Measurements from ENCODE around the gene SH3GL2. TPM values are rescaled to one million over a fixed set of nuclear protein-coding genes. Genes with fewer than 3 reads are reported as not detected.
A peak's percentile ranks its signal among the peaks of the same experiment; 100 is the strongest.

The SH3GL2 gene
- total RNA-seq, 1 experiment from 2014 or later, result not detected

DNA sequence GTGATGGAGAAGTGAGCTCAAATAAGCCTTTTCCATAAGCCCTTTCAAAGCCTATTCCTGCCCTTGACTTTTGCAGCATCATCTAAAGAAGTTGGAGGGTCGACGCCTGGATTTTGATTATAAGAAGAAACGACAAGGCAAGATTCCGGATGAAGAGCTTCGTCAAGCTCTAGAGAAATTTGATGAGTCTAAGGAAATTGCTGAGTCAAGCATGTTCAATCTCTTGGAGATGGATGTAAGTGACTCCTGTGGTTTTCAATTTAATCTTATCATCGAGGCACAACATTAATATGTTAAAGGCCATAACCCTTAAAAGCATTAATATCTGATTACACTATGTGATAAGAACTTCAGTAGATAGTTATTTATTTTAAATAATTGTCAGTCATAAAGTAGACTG lies 210.4 kb downstream of the SH3GL2 start:
- ChIA-PET POLR2A (no interaction called here), CTCF (no interaction called here)
- Histone ChIP-seq H3K27me3 (ENCODE audit: control insufficient read depth, insufficient read depth, low read length) (no peaks in the 10 kb centered on the region), H3K4me1 (ENCODE audit: control insufficient read depth, insufficient read depth, low read length) (no peaks in the 10 kb centered on the region), H3K4me3 (ENCODE audit: low read depth in 2 of 2, low read length in 2 of 2) (no peak overlapping the region), H3K36me3 (ENCODE audit: control insufficient read depth, insufficient read depth, low read length) (no peaks in the 10 kb centered on the region), H3K9me3 (ENCODE audit: control insufficient read depth, insufficient read depth, low read depth, low read length) (no peaks in the 10 kb centered on the region), H3K27ac (ENCODE audit: low read length) (no peak overlapping the region)
- intact Hi-C loops (cut with micrococcal nuclease; ENCODE audit: unreplicated experiment), result no loop called here
- no TSS peak for BruUV-seq (replicated peaks)
- TF ChIP-seq, protein P1, sequence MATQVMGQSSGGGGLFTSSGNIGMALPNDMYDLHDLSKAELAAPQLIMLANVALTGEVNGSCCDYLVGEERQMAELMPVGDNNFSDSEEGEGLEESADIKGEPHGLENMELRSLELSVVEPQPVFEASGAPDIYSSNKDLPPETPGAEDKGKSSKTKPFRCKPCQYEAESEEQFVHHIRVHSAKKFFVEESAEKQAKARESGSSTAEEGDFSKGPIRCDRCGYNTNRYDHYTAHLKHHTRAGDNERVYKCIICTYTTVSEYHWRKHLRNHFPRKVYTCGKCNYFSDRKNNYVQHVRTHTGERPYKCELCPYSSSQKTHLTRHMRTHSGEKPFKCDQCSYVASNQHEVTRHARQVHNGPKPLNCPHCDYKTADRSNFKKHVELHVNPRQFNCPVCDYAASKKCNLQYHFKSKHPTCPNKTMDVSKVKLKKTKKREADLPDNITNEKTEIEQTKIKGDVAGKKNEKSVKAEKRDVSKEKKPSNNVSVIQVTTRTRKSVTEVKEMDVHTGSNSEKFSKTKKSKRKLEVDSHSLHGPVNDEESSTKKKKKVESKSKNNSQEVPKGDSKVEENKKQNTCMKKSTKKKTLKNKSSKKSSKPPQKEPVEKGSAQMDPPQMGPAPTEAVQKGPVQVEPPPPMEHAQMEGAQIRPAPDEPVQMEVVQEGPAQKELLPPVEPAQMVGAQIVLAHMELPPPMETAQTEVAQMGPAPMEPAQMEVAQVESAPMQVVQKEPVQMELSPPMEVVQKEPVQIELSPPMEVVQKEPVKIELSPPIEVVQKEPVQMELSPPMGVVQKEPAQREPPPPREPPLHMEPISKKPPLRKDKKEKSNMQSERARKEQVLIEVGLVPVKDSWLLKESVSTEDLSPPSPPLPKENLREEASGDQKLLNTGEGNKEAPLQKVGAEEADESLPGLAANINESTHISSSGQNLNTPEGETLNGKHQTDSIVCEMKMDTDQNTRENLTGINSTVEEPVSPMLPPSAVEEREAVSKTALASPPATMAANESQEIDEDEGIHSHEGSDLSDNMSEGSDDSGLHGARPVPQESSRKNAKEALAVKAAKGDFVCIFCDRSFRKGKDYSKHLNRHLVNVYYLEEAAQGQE (IDR thresholded peaks at IDR 0.05; ENCODE audit: insufficient read depth in 1 of 2, low read depth in 2 of 2, low read length in 1 of 2), result no peak
- TF ChIP-seq, protein P2, sequence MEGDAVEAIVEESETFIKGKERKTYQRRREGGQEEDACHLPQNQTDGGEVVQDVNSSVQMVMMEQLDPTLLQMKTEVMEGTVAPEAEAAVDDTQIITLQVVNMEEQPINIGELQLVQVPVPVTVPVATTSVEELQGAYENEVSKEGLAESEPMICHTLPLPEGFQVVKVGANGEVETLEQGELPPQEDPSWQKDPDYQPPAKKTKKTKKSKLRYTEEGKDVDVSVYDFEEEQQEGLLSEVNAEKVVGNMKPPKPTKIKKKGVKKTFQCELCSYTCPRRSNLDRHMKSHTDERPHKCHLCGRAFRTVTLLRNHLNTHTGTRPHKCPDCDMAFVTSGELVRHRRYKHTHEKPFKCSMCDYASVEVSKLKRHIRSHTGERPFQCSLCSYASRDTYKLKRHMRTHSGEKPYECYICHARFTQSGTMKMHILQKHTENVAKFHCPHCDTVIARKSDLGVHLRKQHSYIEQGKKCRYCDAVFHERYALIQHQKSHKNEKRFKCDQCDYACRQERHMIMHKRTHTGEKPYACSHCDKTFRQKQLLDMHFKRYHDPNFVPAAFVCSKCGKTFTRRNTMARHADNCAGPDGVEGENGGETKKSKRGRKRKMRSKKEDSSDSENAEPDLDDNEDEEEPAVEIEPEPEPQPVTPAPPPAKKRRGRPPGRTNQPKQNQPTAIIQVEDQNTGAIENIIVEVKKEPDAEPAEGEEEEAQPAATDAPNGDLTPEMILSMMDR (IDR thresholded peaks at IDR 0.05), result no peak
- TF ChIP-seq TCF7L2 (IDR thresholded peaks at IDR 0.05; ENCODE audit: low read depth, low read length) (no peak), SIN3A (IDR thresholded peaks at IDR 0.05; ENCODE audit: borderline replicate concordance, insufficient read depth, low read depth, low read length) (no peak), POLR2AphosphoS5 (IDR thresholded peaks at IDR 0.05; ENCODE audit: low read depth, low read length) (no peak)
- no peak for ATAC-seq
- in situ Hi-C loops (cut with HindIII; ENCODE audit: low pct_unique_long_range_greater_than_20kb, low sequenced_read_pairs), result no loop called here
- DNase-seq (ENCODE audit: low read depth, low spot score), result no peak

DNA sequence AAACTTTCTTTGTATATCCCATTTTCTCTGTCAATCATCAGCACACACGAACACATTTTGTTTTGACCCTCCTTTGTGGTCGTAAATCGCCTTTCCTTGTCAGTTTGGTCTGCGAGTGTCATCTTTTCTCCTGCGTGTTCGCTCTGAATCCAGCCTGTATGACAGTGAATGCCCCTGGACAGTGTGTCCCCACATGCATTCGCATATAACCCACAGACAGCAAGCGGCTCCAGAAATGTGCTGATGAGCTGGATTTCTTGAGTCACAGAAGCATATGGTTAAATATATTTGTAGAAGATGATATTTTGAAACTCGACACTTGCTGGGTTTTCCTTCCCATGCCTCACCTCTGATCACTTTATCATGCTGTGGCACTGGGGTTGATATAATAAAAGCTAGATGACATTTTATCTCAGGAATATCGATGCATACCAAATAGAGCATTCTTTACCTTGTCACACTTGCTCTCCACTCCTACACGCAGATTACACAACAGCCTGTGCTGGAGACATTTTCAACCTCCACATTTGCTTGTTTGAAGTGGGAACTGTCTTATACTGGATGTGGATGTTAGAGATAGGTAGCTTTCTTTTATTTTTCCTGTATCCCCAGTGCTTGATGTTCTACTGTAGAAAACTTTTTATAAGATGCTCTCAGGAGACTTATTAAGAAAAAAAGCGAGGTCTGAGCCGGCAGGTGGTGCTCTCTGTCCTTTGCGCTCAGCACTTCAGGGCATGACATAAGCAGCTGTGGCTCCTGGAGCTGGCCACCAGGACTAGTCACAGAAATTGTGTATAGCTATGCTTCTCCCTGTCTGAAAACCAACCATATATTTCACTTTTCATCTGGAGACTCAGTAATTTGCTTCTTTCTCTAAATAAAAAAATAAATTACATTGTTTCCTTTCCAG lies 215.1 kb downstream of the SH3GL2 start:
- in situ Hi-C loops (cut with HindIII; ENCODE audit: low pct_unique_long_range_greater_than_20kb, low sequenced_read_pairs), result no loop called here
- intact Hi-C loops (cut with micrococcal nuclease; ENCODE audit: unreplicated experiment), result no loop called here
- no TSS peak for BruUV-seq (replicated peaks)
- no peak overlapping the region for H3K27ac ChIP-seq (ENCODE audit: low read length)
- ChIA-PET POLR2A (interaction anchor here (0.7 kb wide), 1 partner anchor 1020 kb away, joined by 3 read pairs; no protein-coding TSS in a partner anchor), CTCF (no interaction called here)
- ATAC-seq (no peak), DNase-seq (ENCODE audit: low read depth, low spot score) (no peak)
- no peaks in the 10 kb centered on the region for H3K27me3 ChIP-seq (ENCODE audit: control insufficient read depth, insufficient read depth, low read length)
- TF ChIP-seq SIN3A (IDR thresholded peaks at IDR 0.05; ENCODE audit: borderline replicate concordance, insufficient read depth, low read depth, low read length), result no peak
- TF ChIP-seq, protein P2 (IDR thresholded peaks at IDR 0.05), result peak; percentile 38
- no peaks in the 10 kb centered on the region for H3K36me3 ChIP-seq (ENCODE audit: control insufficient read depth, insufficient read depth, low read length)
- H3K4me1 ChIP-seq (ENCODE audit: control insufficient read depth, insufficient read depth, low read length), result no peaks in the 10 kb centered on the region
- no peak overlapping the region for H3K4me3 ChIP-seq (ENCODE audit: low read depth in 2 of 2, low read length in 2 of 2)
- no peaks in the 10 kb centered on the region for H3K9me3 ChIP-seq (ENCODE audit: control insufficient read depth, insufficient read depth, low read depth, low read length)

Data from Panc1 (cell line).